Testis (tissue), 2 donors: ENCODE results near the gene MBTD1.

Experiments
- POLR2A ChIP-seq: fragments of 450-650 bp; IDR thresholded peaks from one replicate; pipeline ENCODE4 v1.6.1; 2017; ENCODE audit warnings: antibody characterized with exemption, mild to moderate bottlenecking, moderate library complexity
- TF ChIP-seq, protein P1 (sequence below), 3 experiments: fragments of 450-650 bp in 2 of 3; fragments of 200-600 bp in 1 of 3; sonication (generic) in 1 of 3; IDR thresholded peaks; one replicate each; pipeline ENCODE4 v1.5.1; 2016 to 2019; ENCODE audit warnings: antibody characterized with exemption in 3 of 3, mild to moderate bottlenecking in 2 of 3, moderate library complexity in 1 of 3

DNA sequence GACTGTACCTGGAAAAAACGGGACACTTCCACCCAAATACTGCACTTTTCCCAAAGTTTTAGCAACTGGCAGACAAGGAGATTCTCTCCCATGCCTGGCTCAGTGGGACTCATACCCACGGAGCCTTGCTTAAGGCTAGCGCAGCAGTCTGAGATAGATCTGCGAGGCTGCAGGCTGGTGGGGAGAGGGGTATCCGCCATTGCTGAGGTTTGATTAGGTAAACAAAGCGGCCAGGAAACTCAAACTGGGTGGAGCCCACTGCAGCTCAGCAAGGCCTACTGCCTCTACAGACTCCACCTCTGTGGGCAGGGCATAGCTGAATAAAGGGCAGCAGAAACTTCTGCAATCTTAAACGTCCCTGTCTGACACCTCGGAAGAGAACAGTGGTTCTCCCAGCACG, 45.3 kb upstream of the MBTD1 start:
- TF ChIP-seq, protein P1, sequence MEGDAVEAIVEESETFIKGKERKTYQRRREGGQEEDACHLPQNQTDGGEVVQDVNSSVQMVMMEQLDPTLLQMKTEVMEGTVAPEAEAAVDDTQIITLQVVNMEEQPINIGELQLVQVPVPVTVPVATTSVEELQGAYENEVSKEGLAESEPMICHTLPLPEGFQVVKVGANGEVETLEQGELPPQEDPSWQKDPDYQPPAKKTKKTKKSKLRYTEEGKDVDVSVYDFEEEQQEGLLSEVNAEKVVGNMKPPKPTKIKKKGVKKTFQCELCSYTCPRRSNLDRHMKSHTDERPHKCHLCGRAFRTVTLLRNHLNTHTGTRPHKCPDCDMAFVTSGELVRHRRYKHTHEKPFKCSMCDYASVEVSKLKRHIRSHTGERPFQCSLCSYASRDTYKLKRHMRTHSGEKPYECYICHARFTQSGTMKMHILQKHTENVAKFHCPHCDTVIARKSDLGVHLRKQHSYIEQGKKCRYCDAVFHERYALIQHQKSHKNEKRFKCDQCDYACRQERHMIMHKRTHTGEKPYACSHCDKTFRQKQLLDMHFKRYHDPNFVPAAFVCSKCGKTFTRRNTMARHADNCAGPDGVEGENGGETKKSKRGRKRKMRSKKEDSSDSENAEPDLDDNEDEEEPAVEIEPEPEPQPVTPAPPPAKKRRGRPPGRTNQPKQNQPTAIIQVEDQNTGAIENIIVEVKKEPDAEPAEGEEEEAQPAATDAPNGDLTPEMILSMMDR (IDR thresholded peaks at IDR 0.05), result no peak
- TF ChIP-seq POLR2A, result no peak
